ENCODE data around the gene TFDP1. TPM values are rescaled to one million over a fixed set of nuclear protein-coding genes. Genes with fewer than 3 reads are reported as not detected.

TFDP1 gene
- total RNA-seq, 1 donor from 2014 or later = 49.4 TPM

GRCh38 chr13:113649212-113649611 is 64.7 kb downstream of the TFDP1 start:
- no peaks in the 10 kb centered on the region for H3K9me3 Mint-ChIP-seq (ENCODE audit: unreplicated experiment)
- no peak overlapping the region for H3K4me3 Mint-ChIP-seq (ENCODE audit: unreplicated experiment)
- no peaks in the 10 kb centered on the region for H3K9me3 ChIP-seq (ENCODE audit: insufficient read depth, low read depth, low read length)
- H2AFZ ChIP-seq (ENCODE audit: low read depth, low read length) = no peak overlapping the region
- DNase-seq (ENCODE audit: low read depth) (no peak), FAIRE-seq (no peak)
- H3K36me3 Mint-ChIP-seq (ENCODE audit: low read depth, unreplicated experiment) = no peaks in the 10 kb centered on the region
- H3K9ac ChIP-seq (ENCODE audit: low read length) = no peak overlapping the region
- H3K4me1 Mint-ChIP-seq (ENCODE audit: low read depth, unreplicated experiment) = peaks cover 5% of the 10 kb centered on the region
- H3K27me3 Mint-ChIP-seq (ENCODE audit: low read depth, unreplicated experiment) = no peaks in the 10 kb centered on the region
- no peak overlapping the region for H3K4me2 ChIP-seq (ENCODE audit: low read length)
- no peak overlapping the region for H3K4me3 ChIP-seq (ENCODE audit: insufficient read depth, low read depth, low read length)
- no peaks in the 10 kb centered on the region for H3K27me3 ChIP-seq (ENCODE audit: insufficient read depth, low read length)
- no peaks in the 10 kb centered on the region for H4K20me1 ChIP-seq (ENCODE audit: insufficient read depth, low read length)
- no peak for TF ChIP-seq EZH2 (IDR thresholded peaks at IDR 0.05; ENCODE audit: insufficient read depth, low read length)
- TF ChIP-seq, protein P1, sequence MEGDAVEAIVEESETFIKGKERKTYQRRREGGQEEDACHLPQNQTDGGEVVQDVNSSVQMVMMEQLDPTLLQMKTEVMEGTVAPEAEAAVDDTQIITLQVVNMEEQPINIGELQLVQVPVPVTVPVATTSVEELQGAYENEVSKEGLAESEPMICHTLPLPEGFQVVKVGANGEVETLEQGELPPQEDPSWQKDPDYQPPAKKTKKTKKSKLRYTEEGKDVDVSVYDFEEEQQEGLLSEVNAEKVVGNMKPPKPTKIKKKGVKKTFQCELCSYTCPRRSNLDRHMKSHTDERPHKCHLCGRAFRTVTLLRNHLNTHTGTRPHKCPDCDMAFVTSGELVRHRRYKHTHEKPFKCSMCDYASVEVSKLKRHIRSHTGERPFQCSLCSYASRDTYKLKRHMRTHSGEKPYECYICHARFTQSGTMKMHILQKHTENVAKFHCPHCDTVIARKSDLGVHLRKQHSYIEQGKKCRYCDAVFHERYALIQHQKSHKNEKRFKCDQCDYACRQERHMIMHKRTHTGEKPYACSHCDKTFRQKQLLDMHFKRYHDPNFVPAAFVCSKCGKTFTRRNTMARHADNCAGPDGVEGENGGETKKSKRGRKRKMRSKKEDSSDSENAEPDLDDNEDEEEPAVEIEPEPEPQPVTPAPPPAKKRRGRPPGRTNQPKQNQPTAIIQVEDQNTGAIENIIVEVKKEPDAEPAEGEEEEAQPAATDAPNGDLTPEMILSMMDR (IDR thresholded peaks at IDR 0.05; ENCODE audit: insufficient read depth, low read depth, low read length) = no peak
- H3K27ac ChIP-seq (ENCODE audit: low read depth, low read length) = no peak overlapping the region
- no peaks in the 10 kb centered on the region for H3K79me2 ChIP-seq (ENCODE audit: insufficient read depth, low read length)
- peaks cover 5% of the 10 kb centered on the region for H3K4me1 ChIP-seq (ENCODE audit: insufficient read depth, low read length)
- H3K27ac Mint-ChIP-seq (ENCODE audit: unreplicated experiment) = no peak overlapping the region
- no peaks in the 10 kb centered on the region for H3K36me3 ChIP-seq (ENCODE audit: insufficient read depth, low read length)

GRCh38 chr13:113650275-113650674 is 65.7 kb downstream of the TFDP1 start:
- no peak overlapping the region for H3K27ac Mint-ChIP-seq (ENCODE audit: unreplicated experiment)
- no peaks in the 10 kb centered on the region for H3K27me3 ChIP-seq (ENCODE audit: insufficient read depth, low read length)
- H3K9ac ChIP-seq (ENCODE audit: low read length) = no peak overlapping the region
- H3K4me3 Mint-ChIP-seq (ENCODE audit: unreplicated experiment) = no peak overlapping the region
- no peak overlapping the region for H2AFZ ChIP-seq (ENCODE audit: low read depth, low read length)
- H3K36me3 Mint-ChIP-seq (ENCODE audit: low read depth, unreplicated experiment) = no peaks in the 10 kb centered on the region
- DNase-seq (ENCODE audit: low read depth) (no peak), FAIRE-seq (no peak)
- H3K9me3 Mint-ChIP-seq (ENCODE audit: unreplicated experiment) = no peaks in the 10 kb centered on the region
- H3K79me2 ChIP-seq (ENCODE audit: insufficient read depth, low read length) = no peaks in the 10 kb centered on the region
- no peaks in the 10 kb centered on the region for H4K20me1 ChIP-seq (ENCODE audit: insufficient read depth, low read length)
- H3K27me3 Mint-ChIP-seq (ENCODE audit: low read depth, unreplicated experiment) = no peaks in the 10 kb centered on the region
- no peak overlapping the region for H3K27ac ChIP-seq (ENCODE audit: low read depth, low read length)
- H3K4me1 Mint-ChIP-seq (ENCODE audit: low read depth, unreplicated experiment) = peaks cover 6% of the 10 kb centered on the region
- H3K36me3 ChIP-seq (ENCODE audit: insufficient read depth, low read length) = no peaks in the 10 kb centered on the region
- H3K4me1 ChIP-seq (ENCODE audit: insufficient read depth, low read length) = peaks cover 5% of the 10 kb centered on the region
- H3K4me2 ChIP-seq (ENCODE audit: low read length) = no peak overlapping the region
- TF ChIP-seq EZH2 (IDR thresholded peaks at IDR 0.05; ENCODE audit: insufficient read depth, low read length) = no peak
- TF ChIP-seq, protein P1 (IDR thresholded peaks at IDR 0.05; ENCODE audit: insufficient read depth, low read depth, low read length) = no peak
- H3K4me3 ChIP-seq (ENCODE audit: insufficient read depth, low read depth, low read length) = no peak overlapping the region
- no peaks in the 10 kb centered on the region for H3K9me3 ChIP-seq (ENCODE audit: insufficient read depth, low read depth, low read length)

GRCh38 chr13:113650731-113651148 is 66.2 kb downstream of the TFDP1 start:
- DNase-seq (ENCODE audit: low read depth) (no peak), FAIRE-seq (no peak)
- Histone ChIP-seq H3K4me3 (ENCODE audit: insufficient read depth, low read depth, low read length) (no peak overlapping the region), H3K27ac (ENCODE audit: low read depth, low read length) (no peak overlapping the region), H3K4me2 (ENCODE audit: low read length) (no peak overlapping the region), H4K20me1 (ENCODE audit: insufficient read depth, low read length) (no peaks in the 10 kb centered on the region), H3K4me1 (ENCODE audit: insufficient read depth, low read length) (peaks cover 5% of the 10 kb centered on the region), H3K9ac (ENCODE audit: low read length) (no peak overlapping the region), H3K9me3 (ENCODE audit: insufficient read depth, low read depth, low read length) (no peaks in the 10 kb centered on the region), H3K79me2 (ENCODE audit: insufficient read depth, low read length) (no peaks in the 10 kb centered on the region), H2AFZ (ENCODE audit: low read depth, low read length) (no peak overlapping the region), H3K36me3 (ENCODE audit: insufficient read depth, low read length) (no peaks in the 10 kb centered on the region), H3K27me3 (ENCODE audit: insufficient read depth, low read length) (no peaks in the 10 kb centered on the region)
- no peaks in the 10 kb centered on the region for H3K27me3 Mint-ChIP-seq (ENCODE audit: low read depth, unreplicated experiment)
- TF ChIP-seq EZH2 (IDR thresholded peaks at IDR 0.05; ENCODE audit: insufficient read depth, low read length) = no peak
- TF ChIP-seq, protein P1 (IDR thresholded peaks at IDR 0.05; ENCODE audit: insufficient read depth, low read depth, low read length) = no peak
- no peak overlapping the region for H3K4me3 Mint-ChIP-seq (ENCODE audit: unreplicated experiment)
- peaks cover 6% of the 10 kb centered on the region for H3K4me1 Mint-ChIP-seq (ENCODE audit: low read depth, unreplicated experiment)
- no peak overlapping the region for H3K27ac Mint-ChIP-seq (ENCODE audit: unreplicated experiment)
- H3K9me3 Mint-ChIP-seq (ENCODE audit: unreplicated experiment) = no peaks in the 10 kb centered on the region
- peaks cover 2% of the 10 kb centered on the region for H3K36me3 Mint-ChIP-seq (ENCODE audit: low read depth, unreplicated experiment)

Measured in astrocyte (in vitro differentiated cells and primary cell).